HepG2 (cell line): Measurements from ENCODE around the gene VARS1. TPM values are rescaled to one million over a fixed set of nuclear protein-coding genes. Genes with fewer than 3 reads are reported as not detected.

Experiments
- FOSL2 ChIP-seq: sonication (generic); formaldehyde crosslinking; IDR thresholded peaks from 2 replicates; pipeline ENCODE4 v1.4.0; 2020; ENCODE audit warnings: missing genetic modification reagents
- FOXA3 ChIP-seq: IDR thresholded peaks from 2 replicates; pipeline ENCODE4 v1.6.1; 2016; ENCODE audit warnings: missing genetic modification reagents, missing compliant biosample characterization
- GATAD2A ChIP-seq: IDR thresholded peaks from 2 replicates; pipeline ENCODE4 v1.6.1; 2016
- HDAC6 ChIP-seq: fragments of 200-600 bp; sonication (generic); IDR thresholded peaks from 2 replicates; pipeline ENCODE4 v1.7.0; 2017; ENCODE audit warnings: mild to moderate bottlenecking, antibody characterized with exemption, low read length, low read depth
- IRF2 ChIP-seq: IDR thresholded peaks from 2 replicates; pipeline ENCODE4 v1.6.1; 2018; ENCODE audit warnings: missing genetic modification reagents, missing compliant biosample characterization
- JUND ChIP-seq: sonication (generic); formaldehyde crosslinking; IDR thresholded peaks from 2 replicates; pipeline ENCODE4 v1.8.0; 2022; ENCODE audit warnings: mild to moderate bottlenecking, missing genetic modification reagents
- KDM4B ChIP-seq: sonication (generic); formaldehyde crosslinking; IDR thresholded peaks from 2 replicates; pipeline ENCODE4 v1.4.0; 2020; ENCODE audit warnings: missing genetic modification reagents
- LBX2 ChIP-seq: sonication (generic); formaldehyde crosslinking; IDR thresholded peaks from 2 replicates; pipeline ENCODE4 v1.5.0; 2020; ENCODE audit warnings: missing genetic modification reagents, mild to moderate bottlenecking, borderline replicate concordance
- NFKBIZ ChIP-seq: IDR thresholded peaks from 2 replicates; pipeline ENCODE4 v1.6.1; 2018; ENCODE audit warnings: missing genetic modification reagents, missing compliant biosample characterization
- POLR2G ChIP-seq: fragments of 200-400 bp; formaldehyde crosslinking; IDR thresholded peaks from 2 replicates; pipeline ENCODE4 v1.6.1; 2018; ENCODE audit warnings: mild to moderate bottlenecking, low read depth, low read length, moderate library complexity
- SALL1 ChIP-seq: sonication (generic); formaldehyde crosslinking; IDR thresholded peaks from 2 replicates; pipeline ENCODE4 v1.8.0; 2022; ENCODE audit warnings: mild to moderate bottlenecking, missing genetic modification reagents
- SKIL ChIP-seq: sonication (generic); formaldehyde crosslinking; IDR thresholded peaks from 2 replicates; pipeline ENCODE4 v1.8.0; 2022; ENCODE audit warnings: missing genetic modification reagents, mild to moderate bottlenecking, moderate library complexity, borderline replicate concordance
- SOX13 ChIP-seq, 3 experiments: fragments of 450-650 bp in 1 of 3; sonication (generic) in 1 of 3; formaldehyde crosslinking in 1 of 3; IDR thresholded peaks in 2 of 3; conservative IDR thresholded peaks in 1 of 3; 2 replicates each; pipeline versions ENCODE4 v1.5.0 to v1.6.1; 2016 to 2020; ENCODE audit warnings: antibody characterized with exemption in 1 of 3, mild to moderate bottlenecking in 1 of 3, missing compliant biosample characterization in 1 of 3, missing genetic modification reagents in 1 of 3, moderate library complexity in 1 of 3
- ZBTB33 ChIP-seq: sonication (generic); formaldehyde crosslinking; IDR thresholded peaks from 2 replicates; pipeline ENCODE4 v1.4.0; 2020; ENCODE audit warnings: missing genetic modification reagents
- ZNF251 ChIP-seq: sonication (generic); formaldehyde crosslinking; IDR thresholded peaks from 2 replicates; pipeline ENCODE4 v1.9.0; 2021; ENCODE audit warnings: mild to moderate bottlenecking, missing genetic modification reagents
- ZNF414 ChIP-seq: sonication (generic); formaldehyde crosslinking; IDR thresholded peaks from 2 replicates; pipeline ENCODE4 v1.5.0; 2020; ENCODE audit warnings: missing genetic modification reagents
- ZNF510 ChIP-seq: sonication (generic); formaldehyde crosslinking; IDR thresholded peaks from 2 replicates; pipeline ENCODE4 v1.4.0; 2020; ENCODE audit warnings: low read depth, mild to moderate bottlenecking, missing genetic modification reagents
- ZNF619 ChIP-seq: sonication (generic); formaldehyde crosslinking; IDR thresholded peaks from 2 replicates; pipeline ENCODE4 v1.4.0; 2020; ENCODE audit warnings: mild to moderate bottlenecking, missing genetic modification reagents
- ZNF644 ChIP-seq: IDR thresholded peaks from 2 replicates; pipeline ENCODE4 v1.6.1; 2016; ENCODE audit warnings: low read depth
- ZNF691 ChIP-seq: sonication (generic); formaldehyde crosslinking; IDR thresholded peaks from 2 replicates; pipeline ENCODE4 v1.4.0; 2020; ENCODE audit warnings: missing genetic modification reagents, low read depth, mild to moderate bottlenecking, borderline replicate concordance
- ZNF737 ChIP-seq: sonication (generic); formaldehyde crosslinking; IDR thresholded peaks from 2 replicates; pipeline ENCODE4 v1.5.0; 2020; ENCODE audit warnings: missing genetic modification reagents, mild to moderate bottlenecking, borderline replicate concordance
- ZNF781 ChIP-seq: sonication (generic); formaldehyde crosslinking; IDR thresholded peaks from 2 replicates; pipeline ENCODE4 v1.5.1; 2020; ENCODE audit warnings: borderline replicate concordance, mild to moderate bottlenecking, missing genetic modification reagents; ENCODE audit errors: not compliant biosample characterization
- polyA plus RNA-seq, 8 experiments: library from polyadenylated mRNA; depleted of rRNA in 3 of 8; stranded (reverse) in 7 of 8; unstranded in 1 of 8; fragments of >200 nt; fragmentation: Illumina TruSeq in 4 of 8; extraction: Trizol in 4 of 8; gene quantifications; 2 replicates each; pipeline versions ENCODE4 v1.2.1 to v1.2.3, GENCODE V29; 2011 to 2016; ENCODE audit warnings: low read depth in 4 of 8, missing spikeins in 1 of 8, mixed read lengths in 1 of 8; ENCODE audit not compliant: insufficient read depth in 1 of 8
- total RNA-seq, 5 experiments: library from RNA; depleted of rRNA; stranded (reverse); fragments of >200 nt; fragmentation: Illumina TruSeq; extraction: Trizol; gene quantifications; 2 replicates each; pipeline ENCODE4 v1.2.3, GENCODE V29; 2016; ENCODE audit warnings: low read depth in 1 of 5

The VARS1 gene
- total and polyA plus RNA-seq, 2 of the 13 experiments (the other 11 are each of a cell fraction or from before 2014, with no cell fraction given): 14.7 to 56.1 TPM

- TF ChIP-seq ZNF510 (CRISPR knock-in tag): 0 out of 2 replicates have a peak, but pooled peaks have one; percentile 45
- peak; percentile 40 for TF ChIP-seq ZNF781 (CRISPR knock-in tag)
- no peak for TF ChIP-seq FOSL2 (CRISPR knock-in tag)
- 0 out of 2 replicates have a peak, but pooled peaks have one; percentile 53 for TF ChIP-seq ZNF619 (CRISPR knock-in tag)
- no peak for TF ChIP-seq POLR2G
- no peak for TF ChIP-seq HDAC6
- no peak for TF ChIP-seq KDM4B (CRISPR knock-in tag)
- 0 out of 2 replicates have a peak, but pooled peaks have one; percentile 53 for TF ChIP-seq ZNF414 (CRISPR knock-in tag)
- no peak for TF ChIP-seq LBX2 (CRISPR knock-in tag)
- 0 out of 2 replicates have a peak, but pooled peaks have one; percentile 20 for TF ChIP-seq GATAD2A (CRISPR knock-in tag)
- TF ChIP-seq ZNF644 (CRISPR knock-in tag): no peak
- no peak for TF ChIP-seq FOXA3 (CRISPR knock-in tag)
- no peak for TF ChIP-seq ZNF251 (CRISPR knock-in tag)
- no peak for TF ChIP-seq IRF2 (CRISPR knock-in tag)
- 0 out of 2 replicates have a peak, but pooled peaks have one; percentile 26 for TF ChIP-seq ZNF691 (CRISPR knock-in tag)
- TF ChIP-seq SOX13 (IDR thresholded peaks at IDR 0.05): no peak
- TF ChIP-seq SOX13 (CRISPR knock-in tag; conservative IDR thresholded peaks at IDR 0.05 in 1 of 2, IDR thresholded peaks at IDR 0.05 in 1 of 2): no peak
- no peak for TF ChIP-seq SKIL (CRISPR knock-in tag)
- no peak for TF ChIP-seq JUND (CRISPR knock-in tag)
- peak; percentile 53; the same call in 1 of the 2 replicates for TF ChIP-seq ZBTB33 (CRISPR knock-in tag)
- TF ChIP-seq NFKBIZ (CRISPR knock-in tag): no peak
- 0 out of 2 replicates have a peak, but pooled peaks have one; percentile 58 for TF ChIP-seq ZNF737 (CRISPR knock-in tag)
- 0 out of 2 replicates have a peak, but pooled peaks have one; percentile 7 for TF ChIP-seq SALL1 (CRISPR knock-in tag)
Observed at GRCh38 chr6:31775633-31776484, 19.7 kb downstream of the VARS1 start (continued).
